Measurements from ENCODE around the gene SUCO.

DNA sequence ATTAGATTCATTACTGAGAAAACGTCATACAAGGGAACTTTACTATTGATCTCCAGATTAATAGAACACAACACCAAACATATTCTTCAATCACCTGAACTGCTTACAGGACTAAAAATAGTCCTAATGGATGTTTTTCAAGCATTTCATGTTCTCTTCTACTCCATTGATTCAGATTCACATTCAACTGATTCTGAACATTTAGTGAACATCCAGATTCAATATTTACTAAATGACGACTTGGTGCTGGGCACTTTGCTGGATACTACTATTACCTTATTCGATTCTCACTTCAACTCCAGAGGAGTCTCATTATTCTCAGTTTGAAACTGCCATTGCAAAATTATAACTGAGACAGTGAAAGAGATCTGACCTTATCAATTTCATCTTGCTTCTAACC is 18.8 kb upstream of the SUCO start:
- no peak for TF ChIP-seq POLR2A (IDR thresholded peaks at IDR 0.05)
- TF ChIP-seq, protein P1, sequence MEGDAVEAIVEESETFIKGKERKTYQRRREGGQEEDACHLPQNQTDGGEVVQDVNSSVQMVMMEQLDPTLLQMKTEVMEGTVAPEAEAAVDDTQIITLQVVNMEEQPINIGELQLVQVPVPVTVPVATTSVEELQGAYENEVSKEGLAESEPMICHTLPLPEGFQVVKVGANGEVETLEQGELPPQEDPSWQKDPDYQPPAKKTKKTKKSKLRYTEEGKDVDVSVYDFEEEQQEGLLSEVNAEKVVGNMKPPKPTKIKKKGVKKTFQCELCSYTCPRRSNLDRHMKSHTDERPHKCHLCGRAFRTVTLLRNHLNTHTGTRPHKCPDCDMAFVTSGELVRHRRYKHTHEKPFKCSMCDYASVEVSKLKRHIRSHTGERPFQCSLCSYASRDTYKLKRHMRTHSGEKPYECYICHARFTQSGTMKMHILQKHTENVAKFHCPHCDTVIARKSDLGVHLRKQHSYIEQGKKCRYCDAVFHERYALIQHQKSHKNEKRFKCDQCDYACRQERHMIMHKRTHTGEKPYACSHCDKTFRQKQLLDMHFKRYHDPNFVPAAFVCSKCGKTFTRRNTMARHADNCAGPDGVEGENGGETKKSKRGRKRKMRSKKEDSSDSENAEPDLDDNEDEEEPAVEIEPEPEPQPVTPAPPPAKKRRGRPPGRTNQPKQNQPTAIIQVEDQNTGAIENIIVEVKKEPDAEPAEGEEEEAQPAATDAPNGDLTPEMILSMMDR (IDR thresholded peaks at IDR 0.05), result no peak
